ENCODE measurements around the gene ORM1.
"Not testable (repeated sequence)": the region's sequence is repeated elsewhere in the genome, so short reads cannot be mapped to it uniquely, and the experiment has no call there.

The ORM1 gene

GRCh38 chr9:114308361-114308950, 14.4 kb upstream of the ORM1 start:
- DNase-seq: no peak

- DNase-seq: no peak
These were observed 13.8 kb upstream of the ORM1 start for GRCh38 chr9:114309096-114309495.

GRCh38 chr9:114310471-114311450, 12.1 kb upstream of the ORM1 start:
- DNase-seq: no peak

GRCh38 chr9:114311571-114312512, 11.1 kb upstream of the ORM1 start:
- no peak for DNase-seq

- DNase-seq: no peak
These were observed 10.4 kb upstream of the ORM1 start for GRCh38 chr9:114312513-114312875.

- DNase-seq: no peak
These were observed 9.7 kb upstream of the ORM1 start for GRCh38 chr9:114313186-114313585.

GRCh38 chr9:114314256-114314867, 8.5 kb upstream of the ORM1 start:
- DNase-seq: no peak

- no peak for DNase-seq
These were observed 7.8 kb upstream of the ORM1 start for GRCh38 chr9:114314881-114315722.

- DNase-seq: no peak
These were observed 7.1 kb upstream of the ORM1 start for GRCh38 chr9:114315723-114316363.

- DNase-seq: no peak
These were observed 6.2 kb upstream of the ORM1 start for GRCh38 chr9:114316605-114317230.

GRCh38 chr9:114317665-114318357, 5.1 kb upstream of the ORM1 start:
- DNase-seq: no peak

GRCh38 chr9:114318416-114318815, 4.5 kb upstream of the ORM1 start:
- no peak for DNase-seq

- no peak for DNase-seq
These were observed 3.8 kb upstream of the ORM1 start for GRCh38 chr9:114319147-114319546.

GRCh38 chr9:114320710-114321109, 2.2 kb upstream of the ORM1 start:
- DNase-seq: not testable (repeated sequence)

- DNase-seq: no peak
These were observed 1.1 kb upstream of the ORM1 start for GRCh38 chr9:114321759-114322158.

- DNase-seq: not testable (repeated sequence)
These were observed 609 bp upstream of the ORM1 start for GRCh38 chr9:114322160-114322818.

- DNase-seq: not testable (repeated sequence)
These were observed 951 bp downstream of the ORM1 start for GRCh38 chr9:114323849-114324248.

- no peak for DNase-seq
These were observed 1.6 kb downstream of the ORM1 start for GRCh38 chr9:114324492-114324891.

GRCh38 chr9:114324965-114325364, 2.1 kb downstream of the ORM1 start:
- not testable (repeated sequence) for DNase-seq

All from activated T-cell treated with anti-CD3 and anti-CD28 coated beads for 4 hours (primary cell).